HG02678 (cell line): ENCODE results near the gene FUT3.
"Not testable (repeated sequence)": the region's sequence is repeated elsewhere in the genome, so short reads cannot be mapped to it uniquely, and the experiment has no call there.

Experiments
- ATAC-seq: cut with Tn5 transposase; IDR thresholded peaks from one replicate; pipeline ENCODE4 v1.9.1; 2021; ENCODE audit warnings: mild to moderate bottlenecking, moderate library complexity; ENCODE audit not compliant: unreplicated experiment

The FUT3 gene

DNA sequence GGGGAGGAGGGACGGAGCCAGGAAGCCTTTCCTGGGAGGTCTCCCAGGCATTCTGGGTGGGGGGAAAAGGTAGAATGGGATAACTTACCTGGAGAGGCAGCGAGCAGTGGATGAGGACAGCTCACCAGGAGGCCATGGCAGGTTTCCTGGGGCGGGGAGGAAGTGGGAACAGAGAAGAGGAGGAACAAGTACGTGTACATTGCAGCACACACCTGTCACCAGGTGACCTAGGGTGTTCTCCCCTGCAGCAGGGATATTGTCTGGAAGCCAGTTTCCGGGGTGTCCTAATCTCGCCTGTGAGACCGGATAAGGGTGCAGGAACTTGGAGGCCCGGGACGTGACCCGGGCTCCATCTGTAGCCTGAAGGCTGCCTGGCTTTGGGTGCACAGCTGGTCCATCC lies at the start of gene FUT3:
Gene FUT3 (minus strand): TSS at position 148 of the 400 bp plus-strand sequence.
- no peak for ATAC-seq

DNA sequence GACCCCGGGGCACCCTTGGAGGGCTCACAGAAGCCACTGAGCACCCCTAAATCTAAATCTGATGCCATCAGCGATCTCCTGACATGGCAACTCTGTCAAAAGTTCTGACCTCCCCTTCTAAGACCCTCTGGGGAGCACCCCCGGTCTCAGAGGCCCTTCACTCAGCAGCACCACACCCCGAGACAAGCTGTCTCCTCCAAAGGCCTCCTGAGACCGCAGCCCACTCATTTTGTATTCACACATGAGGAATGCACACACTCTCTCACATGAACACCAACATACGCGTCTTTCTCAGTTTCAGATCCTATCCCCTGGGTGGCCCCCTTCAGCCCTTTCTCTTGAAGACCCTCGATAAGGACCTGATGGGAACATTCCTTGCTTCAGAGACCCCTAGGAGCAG lies 49.7 kb upstream of the FUT3 start:
- ATAC-seq, result no peak

DNA sequence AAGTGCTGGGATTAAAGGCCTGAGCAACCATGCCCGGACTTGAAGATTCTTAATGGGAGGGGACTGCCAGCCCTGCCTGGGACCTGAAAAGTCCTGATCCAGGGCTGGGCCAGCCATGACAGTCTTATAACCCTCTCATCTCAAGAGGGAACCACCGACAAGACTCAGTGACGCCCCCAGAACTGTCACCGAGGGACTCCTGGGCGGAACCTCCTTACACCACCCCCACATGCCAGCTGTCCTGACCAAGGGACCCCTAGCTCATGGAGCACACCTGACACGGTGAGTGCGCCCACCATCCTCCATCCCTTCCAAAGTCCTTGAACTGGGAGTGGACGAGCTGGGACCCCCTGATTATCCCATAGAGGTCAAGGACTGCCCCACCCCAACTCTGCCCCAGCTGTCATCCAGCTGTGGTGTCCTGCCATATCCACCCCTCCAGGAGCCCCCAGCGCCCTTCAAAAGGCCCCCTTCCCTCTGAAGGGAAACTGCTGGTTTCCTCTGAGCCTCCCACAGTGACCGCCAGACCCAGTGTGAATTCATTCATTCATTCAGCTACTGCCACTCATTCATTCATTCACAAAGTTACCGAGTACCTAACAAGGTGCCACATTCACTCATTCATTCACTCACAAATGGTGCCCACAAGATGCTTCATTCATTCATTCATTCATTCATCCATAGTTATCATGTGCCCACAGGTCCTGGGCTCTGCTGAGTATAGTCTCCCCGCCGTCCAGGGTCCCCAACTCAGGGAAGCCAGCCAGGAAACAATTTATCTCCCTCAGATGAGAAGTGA lies 48.7 kb upstream of the FUT3 start:
- no peak for ATAC-seq

DNA sequence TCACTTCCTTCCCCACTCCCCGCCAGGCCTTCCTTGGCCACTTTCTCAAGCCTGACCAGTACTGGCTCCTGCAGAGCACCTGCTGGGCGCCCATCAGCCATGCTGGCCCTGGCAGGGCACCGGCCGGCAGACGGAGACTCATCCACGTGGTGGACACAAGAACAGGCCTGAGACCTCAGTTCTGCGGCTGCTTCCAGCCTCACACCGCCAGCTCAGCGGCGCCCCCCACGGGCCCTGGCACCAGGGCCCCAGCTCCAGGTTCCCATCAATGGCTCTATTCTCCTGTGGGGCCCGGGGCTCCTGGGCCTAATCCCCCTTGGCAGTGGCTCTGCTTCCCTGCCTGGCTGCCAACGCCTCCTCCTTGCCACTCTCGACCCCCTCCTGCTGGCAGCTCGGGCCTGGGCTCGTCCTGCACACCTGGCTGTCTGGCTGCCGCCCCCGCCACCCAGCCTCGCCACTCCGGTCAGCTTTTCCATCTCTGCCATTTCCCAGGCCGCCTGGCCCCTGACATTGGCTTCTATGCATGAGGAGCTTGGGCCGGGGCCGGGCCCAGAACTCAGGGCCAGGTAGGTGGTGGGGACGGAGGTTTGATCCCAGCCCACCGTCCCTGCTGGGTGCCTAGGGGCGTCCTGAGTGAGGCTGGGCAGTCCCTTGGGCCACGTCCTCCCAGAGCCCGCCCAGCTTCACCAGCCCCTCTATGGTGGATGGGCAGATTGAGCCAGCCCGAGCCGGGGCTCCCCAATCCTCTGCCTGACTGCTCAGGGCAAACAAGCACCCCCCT lies 46.1 kb upstream of the FUT3 start:
- ATAC-seq, result no peak

GRCh38 chr19:5896365-5897076 lies 45.3 kb upstream of the FUT3 start:
- no peak for ATAC-seq

DNA sequence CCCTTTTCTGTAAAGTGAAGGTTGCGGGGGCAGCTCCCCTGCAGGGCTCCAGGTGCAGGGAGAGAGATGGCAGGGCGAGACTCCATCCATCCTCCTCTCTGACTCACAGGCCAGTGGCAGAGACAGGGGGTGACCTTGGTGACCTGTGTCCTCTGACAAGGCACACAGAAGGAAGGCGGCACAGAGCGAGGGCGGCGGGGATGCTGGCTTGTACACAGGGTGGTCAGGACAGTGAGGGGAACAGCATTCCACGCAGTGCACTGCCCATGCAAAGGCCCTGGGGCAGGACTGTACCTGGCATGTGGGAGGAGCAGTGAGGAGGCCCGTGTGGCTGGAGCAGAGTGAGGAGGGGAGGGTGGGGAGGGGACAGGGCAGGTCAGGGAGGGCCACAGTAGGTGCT lies 44.6 kb upstream of the FUT3 start:
- no peak for ATAC-seq

- ATAC-seq, result no peak
Observed at GRCh38 chr19:5895409-5895808, 44.2 kb upstream of the FUT3 start.

GRCh38 chr19:5894704-5895349 lies 43.6 kb upstream of the FUT3 start:
- ATAC-seq, result no peak

DNA sequence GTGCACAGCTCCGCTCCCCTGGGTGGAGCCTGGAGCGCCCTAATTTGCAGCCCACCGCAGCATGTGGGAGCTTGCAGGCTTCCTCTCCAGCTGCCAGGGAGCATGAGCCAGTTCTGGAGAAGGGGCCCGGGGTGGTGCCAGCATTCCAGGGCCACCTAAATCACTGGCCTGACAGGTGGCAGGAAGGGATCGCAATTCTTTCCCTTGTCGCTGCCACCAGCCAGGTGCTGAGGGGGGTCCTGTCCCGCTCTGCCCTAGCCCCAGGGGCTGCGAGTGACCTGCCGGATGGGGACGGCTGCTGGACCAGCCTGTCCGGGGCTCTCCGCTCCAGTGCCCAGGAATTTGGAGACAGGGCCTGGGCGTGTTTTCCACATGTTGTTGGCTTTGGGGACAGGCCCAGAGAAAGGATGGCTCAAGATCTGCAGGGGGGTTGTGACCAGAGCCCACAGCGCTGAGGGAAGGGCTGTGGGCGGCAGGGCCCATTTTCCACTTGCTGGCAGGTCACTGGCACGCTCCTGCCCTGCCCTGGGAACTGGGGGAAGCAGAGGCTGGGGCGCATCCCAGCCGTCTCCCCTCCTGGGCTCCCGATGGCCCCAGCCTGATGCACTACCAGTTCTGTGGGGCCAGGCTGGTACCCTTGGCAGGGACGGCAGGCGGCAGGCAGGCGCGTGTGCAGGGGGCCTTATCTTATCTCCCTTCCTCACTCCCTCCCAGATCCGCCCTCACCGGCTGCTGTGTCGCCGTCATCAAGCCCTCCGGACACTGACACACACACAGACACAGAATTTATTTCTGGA lies 42.9 kb upstream of the FUT3 start:
- ATAC-seq, result no peak

DNA sequence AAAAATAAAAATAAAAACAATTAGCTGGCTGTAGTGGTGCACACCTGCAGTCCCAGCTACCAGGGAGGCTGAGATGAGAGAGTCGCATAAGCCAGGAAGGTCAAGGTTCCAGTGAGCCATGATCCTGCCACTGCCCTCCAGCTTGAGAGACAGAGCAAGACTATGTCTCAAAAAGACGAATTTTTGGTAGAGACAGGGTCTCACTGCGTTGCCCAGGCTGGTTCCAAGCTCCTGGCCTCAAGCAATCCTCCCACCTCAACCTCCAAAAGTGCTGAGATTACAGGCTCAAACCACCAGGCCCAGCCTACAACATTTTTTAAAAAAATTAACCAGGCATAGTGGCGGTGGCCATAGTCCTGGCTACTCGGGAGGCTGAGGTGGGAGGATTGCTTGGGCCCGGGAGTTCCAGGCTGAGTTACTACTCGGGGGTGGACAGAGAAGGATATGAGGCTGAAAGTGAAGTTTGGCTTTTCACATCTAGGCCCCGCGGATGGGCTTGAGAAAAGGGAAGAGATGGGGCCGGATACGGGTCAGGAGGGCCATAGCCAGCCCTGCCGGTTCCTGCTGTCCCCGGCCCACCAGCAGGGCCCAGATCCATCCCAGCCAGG lies 42.2 kb upstream of the FUT3 start:
- ATAC-seq, result no peak

GRCh38 chr19:5892772-5893275 lies 41.6 kb upstream of the FUT3 start:
- ATAC-seq, result no peak

- no peak for ATAC-seq
Observed at GRCh38 chr19:5891938-5892771, 40.9 kb upstream of the FUT3 start.

- ATAC-seq, result no peak
Observed at GRCh38 chr19:5891572-5891937, 40.3 kb upstream of the FUT3 start.

DNA sequence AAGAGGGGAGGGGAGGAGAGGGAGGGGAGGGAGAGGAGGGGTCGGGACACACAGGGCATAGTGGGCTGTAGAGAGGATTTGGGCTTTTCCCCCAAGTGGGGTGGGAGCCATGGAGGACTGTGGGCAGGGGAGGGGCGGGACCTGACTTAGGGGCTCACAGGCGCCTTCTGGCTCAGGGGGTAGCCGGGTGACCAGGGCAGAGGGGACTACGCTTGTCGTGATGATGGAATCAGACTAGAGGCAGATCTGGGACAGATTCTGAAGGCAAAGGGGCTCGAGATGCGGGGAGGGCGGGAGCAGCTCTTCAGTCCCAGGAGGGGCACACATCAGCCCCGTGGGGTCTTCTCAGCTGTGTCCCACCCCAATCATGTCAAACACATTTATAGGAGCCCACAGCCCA lies 38.9 kb upstream of the FUT3 start:
- ATAC-seq, result no peak

DNA sequence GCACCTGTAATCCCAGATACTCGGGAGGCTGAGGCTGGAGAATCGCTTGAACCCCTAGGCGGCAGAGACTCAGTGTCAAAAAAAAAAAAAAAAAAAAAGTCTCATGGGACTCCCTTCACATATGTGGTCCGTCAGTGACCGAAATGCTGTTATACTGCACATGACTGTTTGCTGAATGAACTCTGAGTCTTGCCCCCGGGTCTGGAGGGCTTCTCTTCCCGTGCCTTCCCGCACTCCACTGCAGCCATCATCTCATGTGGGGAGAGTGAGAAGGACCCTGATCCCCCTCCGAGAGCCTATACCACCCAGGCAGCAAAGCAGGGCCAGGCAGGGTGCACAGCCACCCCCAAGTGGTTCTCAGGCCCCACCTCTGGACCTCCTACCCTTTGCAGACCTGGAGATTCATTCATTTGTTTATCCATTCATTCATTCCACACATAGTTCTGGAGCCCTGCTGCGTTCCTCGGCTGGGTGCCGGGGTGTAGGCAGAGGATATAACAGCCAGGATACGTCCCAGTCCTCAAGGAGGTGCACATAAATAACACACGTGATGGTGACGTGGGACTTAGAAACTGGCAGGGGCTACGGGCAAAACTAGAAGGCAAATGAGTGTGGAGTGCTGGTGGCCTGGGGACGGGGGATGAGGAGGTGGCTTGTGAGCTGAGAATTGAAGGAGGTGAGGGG lies 38.2 kb upstream of the FUT3 start:
- ATAC-seq, result no peak

DNA sequence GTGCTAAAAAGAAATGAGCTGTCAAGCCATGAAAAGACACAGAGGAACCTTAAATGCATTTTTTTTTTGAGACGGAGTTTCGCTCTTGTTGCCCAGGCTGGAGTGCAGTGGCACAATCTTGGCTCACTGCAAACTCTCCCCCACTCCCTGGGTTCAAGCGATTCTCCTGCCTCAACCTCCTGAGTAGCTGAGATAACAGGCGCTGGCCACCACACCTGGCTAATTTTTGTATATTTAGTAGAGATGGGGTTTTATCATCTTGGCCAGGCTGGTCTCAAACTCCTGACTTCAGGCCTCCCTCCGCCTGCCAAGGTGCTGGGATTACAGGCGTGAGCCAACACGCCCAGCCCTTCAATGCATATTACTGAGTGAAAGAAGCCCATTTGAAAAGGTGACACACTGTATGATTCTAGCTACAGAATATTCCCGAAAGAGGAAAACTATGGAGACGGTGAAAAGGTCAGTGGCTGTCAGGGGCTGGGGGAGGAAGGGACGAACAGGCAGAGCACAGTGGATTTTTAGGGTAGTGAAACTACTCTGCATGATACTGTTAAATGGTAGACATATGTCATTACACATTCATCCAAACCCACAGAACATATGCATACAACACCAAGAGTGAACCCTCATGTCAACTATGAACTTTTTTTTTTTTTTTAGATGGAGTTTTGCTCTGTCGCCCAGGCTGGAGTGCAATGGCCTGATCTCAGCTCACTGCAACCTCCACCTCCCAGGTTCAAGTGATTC lies 33.0 kb upstream of the FUT3 start:
- ATAC-seq, result not testable (repeated sequence)

DNA sequence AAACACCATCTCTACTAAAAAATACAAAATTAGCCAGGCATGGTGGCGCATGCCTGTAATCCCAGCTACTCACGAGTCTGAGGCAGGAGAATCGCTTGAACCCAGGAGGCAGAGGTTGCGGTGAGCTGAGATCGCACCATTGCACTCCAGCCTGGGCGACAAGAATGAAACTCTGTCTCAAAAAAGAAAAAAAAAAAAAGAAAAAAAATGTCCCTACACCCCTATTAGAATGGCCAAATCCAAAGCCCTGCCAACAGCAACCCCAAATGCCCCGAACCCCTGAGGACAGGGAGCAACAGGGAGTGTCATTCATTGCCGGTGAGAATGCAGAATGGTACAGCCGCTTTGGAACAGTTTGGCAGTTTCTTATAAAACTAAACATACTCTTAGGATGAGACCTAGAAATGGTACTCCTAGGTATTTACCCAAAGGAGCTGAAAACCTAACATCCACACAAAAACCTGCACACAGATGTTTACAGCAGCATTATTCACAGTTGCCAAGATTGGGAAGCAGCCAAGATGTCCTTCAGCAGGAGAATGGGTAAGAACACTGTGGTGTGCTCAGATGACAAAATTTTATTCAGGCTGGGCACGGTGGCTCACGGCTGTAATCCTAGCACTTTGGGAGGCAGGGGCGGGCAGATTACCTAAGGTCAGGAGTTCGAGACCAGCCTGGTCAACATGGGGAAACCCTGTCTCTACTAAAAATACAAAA lies 32.1 kb upstream of the FUT3 start:
- not testable (repeated sequence) for ATAC-seq
